NCI-H510A (cell line): Measurements from ENCODE around the gene LMO4.

Experiments used
- DNase-seq: peaks from one replicate; lab custom pipeline; 2025; lab: John Stamatoyannopoulos, UW

The LMO4 gene

GRCh38 chr1:87358219-87358618 lies 29.5 kb downstream of the LMO4 start:
- no peak for DNase-seq

- no peak for DNase-seq
These were observed 30.9 kb downstream of the LMO4 start for GRCh38 chr1:87359586-87359985.

GRCh38 chr1:87362063-87362833 lies 33.6 kb downstream of the LMO4 start:
- no peak for DNase-seq

- DNase-seq: no peak
These were observed 34.2 kb downstream of the LMO4 start for GRCh38 chr1:87362834-87363426.

- no peak for DNase-seq
These were observed 38.9 kb downstream of the LMO4 start for GRCh38 chr1:87367549-87367948.

- no peak for DNase-seq
These were observed 40.2 kb downstream of the LMO4 start for GRCh38 chr1:87368907-87369306.

- DNase-seq: no peak
These were observed 41.2 kb downstream of the LMO4 start for GRCh38 chr1:87369736-87370478.

- DNase-seq: no peak
These were observed 41.9 kb downstream of the LMO4 start for GRCh38 chr1:87370544-87370943.

GRCh38 chr1:87379306-87379705 lies 50.6 kb downstream of the LMO4 start:
- no peak for DNase-seq

- no peak for DNase-seq
These were observed 57.6 kb downstream of the LMO4 start for GRCh38 chr1:87386217-87386790.

GRCh38 chr1:87388411-87388810 lies 59.7 kb downstream of the LMO4 start:
- DNase-seq: no peak

- no peak for DNase-seq
These were observed 60.3 kb downstream of the LMO4 start for GRCh38 chr1:87389011-87389410.

GRCh38 chr1:87389546-87389945 lies 60.9 kb downstream of the LMO4 start:
- DNase-seq: no peak

GRCh38 chr1:87392248-87393192 lies 63.8 kb downstream of the LMO4 start:
- no peak for DNase-seq

GRCh38 chr1:87393445-87394085 lies 64.9 kb downstream of the LMO4 start:
- no peak for DNase-seq

- DNase-seq: no peak
These were observed 65.8 kb downstream of the LMO4 start for GRCh38 chr1:87394513-87394912.

GRCh38 chr1:87394982-87395381 lies 66.3 kb downstream of the LMO4 start:
- no peak for DNase-seq
